ENCODE data around the gene NFIX. TPM values are rescaled to one million over a fixed set of nuclear protein-coding genes. Genes with fewer than 3 reads are reported as not detected.

The NFIX gene
- total RNA-seq, 1 donor from 2014 or later: 76.5 TPM

- no peak for TF ChIP-seq CTCF (IDR thresholded peaks at IDR 0.05)
- H3K4me3 ChIP-seq: peak overlapping the region in 1 of 2 donors; percentile 65
- H3K27ac ChIP-seq: peak overlapping the region; percentile 99
- H3K36me3 ChIP-seq: no peaks in the 10 kb centered on the region
- H3K4me1 ChIP-seq: peaks cover 76 to 97% of the 10 kb centered on the region in 2 donors
- H3K27me3 ChIP-seq: no peaks in the 10 kb centered on the region
- intact Hi-C loops (cut with DNase I): loop anchor here (5.0 kb wide), 1 partner anchor 40 kb away; no protein-coding TSS in a partner anchor
- DNase-seq (ENCODE audit: low spot score in 2 of 2): no peak
- no peaks in the 10 kb centered on the region for H3K9me3 ChIP-seq
Measured at GRCh38 chr19:13062317-13062716, 67.0 kb downstream of the NFIX start.

DNA sequence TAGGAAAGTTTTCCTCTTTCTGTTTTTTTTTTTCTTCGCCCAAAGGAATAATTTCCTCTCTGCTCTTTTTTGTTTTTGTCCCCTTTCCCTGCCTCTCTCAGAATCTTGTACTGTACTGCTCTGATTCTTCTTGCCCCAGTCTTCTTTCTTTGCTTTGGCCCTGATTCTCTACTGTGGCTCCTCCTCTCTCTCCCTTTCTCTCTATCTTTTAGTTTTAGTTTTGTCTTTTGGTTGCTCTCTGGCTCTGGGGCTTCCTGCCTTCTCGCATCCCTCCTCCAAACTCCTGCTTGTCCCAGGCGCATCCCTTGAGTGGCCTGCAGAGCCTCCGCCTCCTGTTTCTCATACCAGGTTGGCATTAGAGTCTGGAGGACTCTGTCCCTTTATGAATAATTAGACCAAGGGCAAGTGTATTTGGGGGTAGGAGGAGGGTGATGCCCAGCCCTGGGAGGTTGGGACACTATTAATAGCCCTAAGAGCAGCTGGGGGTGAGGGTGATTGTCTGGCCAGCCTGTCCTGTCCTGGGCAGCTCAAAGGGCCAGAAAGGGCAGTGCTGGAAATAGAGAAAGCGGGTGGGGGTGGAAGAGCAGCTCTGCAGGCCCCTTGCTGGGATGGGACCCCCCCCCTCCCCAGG lies 68.3 kb downstream of the NFIX start:
- peaks cover 73 to 96% of the 10 kb centered on the region in 2 donors for H3K4me1 ChIP-seq
- H3K4me3 ChIP-seq: peak overlapping the region in 1 of 2 donors; percentile 65
- DNase-seq (ENCODE audit: low spot score in 2 of 2): peak in 1 of 2 donors; percentile 87
- TF ChIP-seq CTCF (IDR thresholded peaks at IDR 0.05): no peak
- no peaks in the 10 kb centered on the region for H3K9me3 ChIP-seq
- intact Hi-C loops (cut with DNase I): loop anchor here (2.0 to 5.0 kb wide), 2 partner anchors 15 to 41 kb away; no protein-coding TSS in a partner anchor
- H3K36me3 ChIP-seq: no peaks in the 10 kb centered on the region
- H3K27ac ChIP-seq: peak overlapping the region; percentile 99
- H3K27me3 ChIP-seq: no peaks in the 10 kb centered on the region

DNA sequence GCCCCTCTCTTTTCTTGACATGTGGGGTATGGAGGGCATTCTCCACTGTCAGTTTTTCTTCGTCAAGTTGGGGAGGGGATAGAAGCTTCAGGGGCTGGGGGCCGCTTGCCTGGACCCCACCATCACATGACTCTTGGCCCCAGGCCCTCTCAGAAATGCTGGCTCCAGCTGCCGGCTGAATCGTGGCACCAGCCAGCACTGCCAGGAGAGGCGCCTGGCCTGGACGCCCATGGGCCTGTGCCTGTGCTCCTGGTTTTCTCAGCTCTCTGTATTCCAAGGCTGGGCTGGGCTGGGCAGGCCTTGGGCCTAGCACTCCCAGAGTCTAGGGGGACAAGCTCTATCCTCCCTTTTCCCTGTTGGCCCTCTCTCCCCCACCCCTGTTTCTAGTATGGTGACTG lies 68.8 kb downstream of the NFIX start:
- Histone ChIP-seq H3K27me3 (no peaks in the 10 kb centered on the region), H3K4me3 (peak overlapping the region in 1 of 2 donors; percentile 65), H3K9me3 (no peaks in the 10 kb centered on the region), H3K27ac (peak overlapping the region; percentile 99), H3K36me3 (no peaks in the 10 kb centered on the region), H3K4me1 (peaks cover 73 to 96% of the 10 kb centered on the region in 2 donors)
- intact Hi-C loops (cut with DNase I): loop anchor here (2.0 to 5.0 kb wide), 2 partner anchors 15 to 42 kb away; no protein-coding TSS in a partner anchor
- no peak for TF ChIP-seq CTCF (IDR thresholded peaks at IDR 0.05)
- DNase-seq (ENCODE audit: low spot score in 2 of 2): no peak

GRCh38 chr19:13066226-13066625 lies 71.0 kb downstream of the NFIX start:
- no peak for DNase-seq (ENCODE audit: low spot score in 2 of 2)
- H3K9me3 ChIP-seq: no peaks in the 10 kb centered on the region
- peaks cover 72 to 95% of the 10 kb centered on the region in 2 donors for H3K4me1 ChIP-seq
- intact Hi-C loops (cut with DNase I): no loop called here
- peak overlapping the region in 1 of 2 donors; percentile 27 for H3K4me3 ChIP-seq
- no peaks in the 10 kb centered on the region for H3K36me3 ChIP-seq
- peak overlapping the region; percentile 99 for H3K27ac ChIP-seq
- no peaks in the 10 kb centered on the region for H3K27me3 ChIP-seq
- no peak for TF ChIP-seq CTCF (IDR thresholded peaks at IDR 0.05)

DNA sequence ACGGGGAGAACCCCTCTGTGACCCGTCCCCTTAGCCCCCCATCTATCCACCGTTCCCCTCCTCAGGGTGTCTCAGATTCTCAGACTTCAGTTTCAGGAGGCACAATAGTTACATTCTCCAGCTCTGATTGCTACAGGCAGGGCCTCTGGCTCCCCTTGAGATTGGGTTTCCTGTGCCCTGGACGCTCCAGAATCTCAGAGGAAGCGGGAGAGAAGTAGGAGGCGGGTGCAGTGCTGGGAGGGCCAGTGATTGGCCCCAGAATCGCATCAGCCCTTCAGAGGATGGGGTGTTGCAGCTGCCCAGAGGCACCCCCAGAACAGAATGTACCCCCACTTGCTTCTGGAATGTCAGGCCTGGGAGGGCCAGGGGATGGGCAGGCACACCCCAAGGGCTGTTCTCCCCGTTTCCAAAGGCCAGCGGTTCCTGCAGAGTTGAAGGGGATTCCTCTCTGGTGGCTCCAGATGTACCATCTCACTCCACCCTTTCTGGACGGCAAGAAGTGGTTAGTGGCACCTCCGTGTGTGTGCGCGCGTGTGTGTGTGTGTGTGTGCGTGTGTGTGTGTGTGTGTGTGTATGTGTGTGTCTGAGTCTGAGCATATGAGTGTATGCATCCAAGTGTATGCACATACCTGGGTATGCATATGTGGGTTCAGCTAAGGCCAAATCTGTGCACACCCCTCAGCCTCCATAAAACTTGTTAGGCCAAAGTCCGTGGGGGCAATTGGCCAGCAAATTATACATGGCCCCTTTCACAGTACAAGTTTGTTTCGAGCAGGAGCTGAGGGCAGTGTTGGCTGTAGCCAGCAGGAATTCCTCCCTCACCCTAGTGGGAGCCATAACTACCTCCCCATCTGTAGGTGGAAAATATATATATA lies 71.9 kb downstream of the NFIX start:
- DNase-seq (ENCODE audit: low spot score in 2 of 2): no peak
- intact Hi-C loops (cut with DNase I): no loop called here
- peaks cover 67 to 95% of the 10 kb centered on the region in 2 donors for H3K4me1 ChIP-seq
- peak overlapping the region; percentile 99 for H3K27ac ChIP-seq
- H3K27me3 ChIP-seq: no peaks in the 10 kb centered on the region
- no peak overlapping the region for H3K4me3 ChIP-seq
- no peaks in the 10 kb centered on the region for H3K36me3 ChIP-seq
- TF ChIP-seq CTCF (IDR thresholded peaks at IDR 0.05): no peak
- H3K9me3 ChIP-seq: no peaks in the 10 kb centered on the region
